Measurements from ENCODE around the gene LMNTD1. TPM values are rescaled to one million over a fixed set of nuclear protein-coding genes. Genes with fewer than 3 reads are reported as not detected.

The LMNTD1 gene
- total RNA-seq, 4 donors from 2014 or later, result not detected

DNA sequence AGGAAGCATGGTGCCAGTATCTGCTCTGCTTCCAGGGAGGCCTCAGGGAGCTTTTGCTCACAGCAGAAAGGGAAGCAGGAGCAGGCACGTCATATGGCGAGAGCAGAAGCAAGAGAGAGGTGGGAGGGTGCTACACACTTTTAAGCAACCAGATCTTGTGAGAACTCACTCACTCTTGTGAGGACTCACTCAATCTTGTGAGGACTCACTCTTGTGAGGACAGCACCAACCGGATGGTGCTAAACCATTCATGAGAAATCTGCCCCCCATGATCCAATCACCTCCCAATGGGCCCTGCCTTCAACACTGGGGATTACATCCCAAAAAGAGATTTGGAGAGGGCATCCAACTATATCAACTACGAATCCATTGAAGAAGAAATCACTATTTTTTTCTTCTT lies 34.3 kb upstream of the LMNTD1 start:
- TF ChIP-seq, protein P1, sequence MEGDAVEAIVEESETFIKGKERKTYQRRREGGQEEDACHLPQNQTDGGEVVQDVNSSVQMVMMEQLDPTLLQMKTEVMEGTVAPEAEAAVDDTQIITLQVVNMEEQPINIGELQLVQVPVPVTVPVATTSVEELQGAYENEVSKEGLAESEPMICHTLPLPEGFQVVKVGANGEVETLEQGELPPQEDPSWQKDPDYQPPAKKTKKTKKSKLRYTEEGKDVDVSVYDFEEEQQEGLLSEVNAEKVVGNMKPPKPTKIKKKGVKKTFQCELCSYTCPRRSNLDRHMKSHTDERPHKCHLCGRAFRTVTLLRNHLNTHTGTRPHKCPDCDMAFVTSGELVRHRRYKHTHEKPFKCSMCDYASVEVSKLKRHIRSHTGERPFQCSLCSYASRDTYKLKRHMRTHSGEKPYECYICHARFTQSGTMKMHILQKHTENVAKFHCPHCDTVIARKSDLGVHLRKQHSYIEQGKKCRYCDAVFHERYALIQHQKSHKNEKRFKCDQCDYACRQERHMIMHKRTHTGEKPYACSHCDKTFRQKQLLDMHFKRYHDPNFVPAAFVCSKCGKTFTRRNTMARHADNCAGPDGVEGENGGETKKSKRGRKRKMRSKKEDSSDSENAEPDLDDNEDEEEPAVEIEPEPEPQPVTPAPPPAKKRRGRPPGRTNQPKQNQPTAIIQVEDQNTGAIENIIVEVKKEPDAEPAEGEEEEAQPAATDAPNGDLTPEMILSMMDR (IDR thresholded peaks at IDR 0.05), result no peak
- DNase-seq (ENCODE audit: low spot score), result no peak
- no peak for ATAC-seq (ENCODE audit: low FRiP score)

DNA sequence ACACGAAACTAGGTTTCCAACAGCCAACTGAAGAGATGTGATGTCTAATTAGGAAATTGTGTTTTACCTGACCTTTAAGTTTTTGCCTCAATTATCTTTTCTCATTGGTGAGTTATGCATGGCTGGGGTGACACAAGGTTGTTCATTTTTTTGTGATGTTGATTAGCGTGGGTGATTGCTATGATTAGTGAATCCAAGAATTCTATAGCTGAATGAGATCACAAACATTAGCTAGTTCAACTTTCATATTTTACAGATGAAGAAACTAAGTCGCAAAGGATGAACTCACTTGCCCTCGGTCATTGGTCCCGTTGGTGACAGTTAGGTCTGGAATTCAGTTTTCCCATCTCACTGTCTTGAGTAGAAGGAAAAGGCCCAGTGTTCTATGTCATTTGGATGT lies 32.6 kb upstream of the LMNTD1 start:
- ATAC-seq (ENCODE audit: low FRiP score) (peak; percentile 46), DNase-seq (ENCODE audit: low spot score) (no peak)
- TF ChIP-seq, protein P1 (IDR thresholded peaks at IDR 0.05), result no peak

DNA sequence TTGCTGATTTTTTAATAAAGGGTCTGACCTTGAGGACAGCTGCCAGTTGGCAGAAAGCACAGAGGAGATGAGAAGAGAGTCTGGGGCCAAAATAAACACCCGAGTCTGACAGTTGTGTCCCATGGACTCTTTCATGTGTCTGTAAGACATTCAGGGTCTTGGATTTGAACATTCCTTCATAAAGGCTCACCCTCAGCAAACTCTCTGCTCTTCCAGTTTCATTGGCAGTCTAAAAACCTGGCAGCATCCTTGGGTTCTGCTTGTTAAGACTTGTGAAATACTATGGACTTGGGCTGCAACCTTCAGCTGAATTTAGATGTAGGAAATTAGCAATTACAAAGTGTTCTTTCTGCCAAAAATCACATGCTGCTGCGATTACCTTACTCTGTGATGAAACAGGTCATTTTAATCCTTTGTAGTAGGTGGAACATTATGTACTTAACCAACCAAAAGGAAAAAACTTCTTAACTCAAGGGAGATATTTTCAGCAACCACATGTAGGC lies 32.0 kb upstream of the LMNTD1 start:
- TF ChIP-seq, protein P1 (IDR thresholded peaks at IDR 0.05), result no peak
- ATAC-seq (ENCODE audit: low FRiP score) (peak; percentile 82), DNase-seq (ENCODE audit: low spot score) (no peak)

DNA sequence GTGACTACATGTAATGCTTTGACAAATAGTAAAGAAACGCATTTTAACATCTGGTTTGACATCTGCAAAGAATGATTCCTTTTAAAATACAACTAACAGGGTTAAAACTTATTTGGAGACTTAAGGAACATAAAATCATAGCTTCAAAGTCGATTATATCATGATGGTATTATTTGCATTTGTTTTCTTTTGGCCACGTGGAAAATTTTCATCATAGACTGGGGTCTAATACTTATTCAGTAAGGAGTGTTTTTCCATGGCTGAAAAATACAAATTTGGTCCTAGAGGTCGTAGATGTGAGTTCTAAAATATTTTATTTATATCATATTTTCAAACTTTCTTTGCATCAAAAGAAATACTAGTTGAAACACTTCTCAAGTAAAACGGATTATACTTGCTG lies 31.5 kb upstream of the LMNTD1 start:
- TF ChIP-seq, protein P1 (IDR thresholded peaks at IDR 0.05), result no peak
- ATAC-seq (ENCODE audit: low FRiP score), result no peak
- no peak for DNase-seq (ENCODE audit: low spot score)

DNA sequence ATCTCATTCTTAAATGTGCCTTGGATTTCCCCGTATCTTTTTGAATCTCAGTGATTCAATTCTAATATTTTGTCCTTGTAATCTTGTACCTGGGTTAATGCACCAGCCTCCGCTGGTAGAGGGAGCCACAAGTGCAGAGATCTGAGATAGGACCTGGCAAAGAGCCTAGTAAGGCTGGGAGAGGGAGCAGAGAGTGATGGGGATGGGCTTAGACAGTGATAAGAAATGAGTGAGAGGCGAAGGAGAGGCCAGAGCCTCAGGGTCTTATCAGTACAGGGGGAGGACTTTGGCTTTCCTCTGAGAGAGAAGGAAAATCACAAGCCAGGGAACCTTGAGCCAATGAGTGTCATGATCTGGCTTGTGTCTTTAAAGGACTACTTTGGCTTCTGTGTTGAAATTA lies 30.5 kb upstream of the LMNTD1 start:
- DNase-seq (ENCODE audit: low spot score) (no peak), ATAC-seq (ENCODE audit: low FRiP score) (peak; percentile 48)
- TF ChIP-seq, protein P1 (IDR thresholded peaks at IDR 0.05), result no peak

DNA sequence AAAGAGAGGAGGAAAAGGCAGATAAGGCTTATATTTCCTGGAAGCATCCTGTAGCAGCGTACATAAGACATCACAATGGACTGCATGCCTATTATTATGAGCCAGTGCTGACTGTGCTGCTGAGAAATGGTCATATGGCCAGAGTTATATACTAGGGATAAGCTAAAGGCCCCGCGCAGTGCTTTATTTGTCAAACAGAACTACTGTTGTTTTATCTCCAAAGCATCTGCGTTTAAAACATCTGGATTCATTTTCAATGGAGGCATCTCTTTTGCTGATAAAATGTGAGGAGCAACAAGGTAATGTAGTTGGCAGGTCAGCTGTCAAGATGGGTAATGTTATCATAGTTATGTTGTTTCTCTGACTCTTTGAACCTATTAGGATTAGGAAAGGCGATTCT lies 28.0 kb upstream of the LMNTD1 start:
- TF ChIP-seq, protein P1 (IDR thresholded peaks at IDR 0.05), result no peak
- no peak for DNase-seq (ENCODE audit: low spot score)
- no peak for ATAC-seq (ENCODE audit: low FRiP score)

DNA sequence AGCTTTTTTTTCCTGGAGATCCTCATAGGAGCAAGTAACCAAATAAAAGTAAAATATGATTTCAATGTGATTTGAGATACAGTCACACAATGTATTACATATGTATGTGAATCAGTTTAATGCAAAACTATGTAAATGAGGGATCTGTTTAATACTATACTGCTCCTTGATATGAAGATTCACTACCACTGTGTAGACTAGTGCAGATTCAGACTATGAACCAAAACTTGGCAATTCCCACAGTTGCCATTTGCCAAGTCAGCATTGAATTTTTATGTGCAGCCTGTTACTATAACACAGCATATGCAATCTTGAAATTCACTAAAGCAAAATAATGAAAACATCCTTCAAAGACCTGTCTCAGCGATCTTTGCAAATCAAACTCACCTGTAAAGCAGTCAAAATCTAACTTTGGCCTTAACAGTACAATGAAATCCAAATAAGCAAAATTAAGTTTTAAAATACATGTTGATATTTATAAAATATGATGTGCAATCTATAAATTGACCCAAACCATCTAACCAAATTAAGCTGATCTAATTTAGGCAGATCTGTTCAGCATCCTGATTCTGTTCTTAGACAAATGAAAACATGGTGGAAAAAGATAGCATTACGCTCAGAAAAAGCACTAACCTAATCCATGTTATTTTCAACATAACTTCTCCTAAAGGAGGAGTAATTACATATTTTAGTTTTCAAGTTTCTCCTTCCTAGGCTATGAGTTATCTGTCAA lies 25.5 kb upstream of the LMNTD1 start:
- ATAC-seq (ENCODE audit: low FRiP score) (no peak), DNase-seq (ENCODE audit: low spot score) (no peak)
- TF ChIP-seq, protein P1 (IDR thresholded peaks at IDR 0.05), result no peak
